ENCODE data around the gene MRGPRE.

DNA sequence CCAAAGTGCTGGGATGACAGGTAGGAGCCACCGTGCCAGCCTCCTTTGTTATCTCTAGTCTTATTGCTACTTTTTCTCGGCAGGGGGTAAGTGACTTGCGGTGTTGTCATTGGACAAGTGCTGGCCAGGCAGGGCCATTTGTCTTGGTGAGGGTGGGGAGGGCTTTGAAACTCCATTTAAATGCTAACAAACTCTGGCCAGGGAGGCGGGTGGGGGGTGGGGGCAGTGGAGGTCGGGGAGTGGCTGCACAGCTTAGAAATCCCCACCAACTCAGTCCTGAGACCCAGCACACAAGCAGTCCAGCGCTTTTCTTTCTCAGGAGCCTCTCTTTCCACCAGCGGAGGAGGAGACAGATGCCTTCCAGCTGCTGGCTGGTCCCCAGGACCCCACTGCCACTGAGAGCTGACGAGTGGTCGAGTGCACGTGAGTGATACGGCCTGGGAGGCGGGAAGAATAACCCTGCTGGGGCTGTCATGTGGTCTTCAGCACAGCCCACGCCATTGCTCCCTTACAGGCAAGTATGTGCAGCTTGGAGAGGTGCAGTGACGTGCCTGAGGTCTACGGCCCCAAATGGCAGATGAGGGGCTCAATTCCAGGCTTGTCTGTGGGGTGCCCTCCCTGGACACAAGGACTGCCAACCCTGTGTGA is 42.9 kb downstream of the MRGPRE start:
- TF ChIP-seq ZNF384 (IDR thresholded peaks at IDR 0.05) (no peak), NFRKB (IDR thresholded peaks at IDR 0.05) (no peak), CTBP1 (IDR thresholded peaks at IDR 0.05; ENCODE audit: borderline replicate concordance) (no peak), FOXM1 (IDR thresholded peaks at IDR 0.05; ENCODE audit: borderline replicate concordance) (no peak), SP1 (IDR thresholded peaks at IDR 0.05) (no peak), FOXK2 (IDR thresholded peaks at IDR 0.05) (no peak), BHLHE40 (IDR thresholded peaks at IDR 0.05; ENCODE audit: borderline replicate concordance) (no peak)

All from HEK293T (cell line).